ENCODE measurements around the gene TIMM10B. TPM values are rescaled to one million over a fixed set of nuclear protein-coding genes. Genes with fewer than 3 reads are reported as not detected.

TIMM10B gene
- total RNA-seq, 1 experiment from 2014 or later, result 63.8 TPM

- intact Hi-C loops (cut with micrococcal nuclease; ENCODE audit: unreplicated experiment), result no loop called here
- no TSS peak for BruUV-seq (replicated peaks)
Measured at GRCh38 chr11:6504166-6504565, 22.9 kb downstream of the TIMM10B start.

GRCh38 chr11:6505577-6506240, 24.4 kb downstream of the TIMM10B start:
- TF ChIP-seq TCF7L2 (IDR thresholded peaks at IDR 0.05; ENCODE audit: low read depth, low read length) (no peak), SIN3A (IDR thresholded peaks at IDR 0.05; ENCODE audit: borderline replicate concordance, insufficient read depth, low read depth, low read length) (no peak), CTCF (IDR thresholded peaks at IDR 0.05) (peak; percentile 91), REST (IDR thresholded peaks at IDR 0.05; ENCODE audit: insufficient read depth in 1 of 2, low read depth in 2 of 2, low read length in 1 of 2) (no peak)
- in situ Hi-C loops (cut with HindIII; ENCODE audit: low pct_unique_long_range_greater_than_20kb, low sequenced_read_pairs), result no loop called here
- Histone ChIP-seq H3K27me3 (ENCODE audit: control insufficient read depth, insufficient read depth, low read length) (no peaks in the 10 kb centered on the region), H3K36me3 (ENCODE audit: control insufficient read depth, insufficient read depth, low read length) (peaks cover 3% of the 10 kb centered on the region; the same call in 1 of the 2 replicates), H3K9me3 (ENCODE audit: control insufficient read depth, insufficient read depth, low read depth, low read length) (no peaks in the 10 kb centered on the region), H3K4me3 (ENCODE audit: low read depth in 2 of 2, low read length in 2 of 2) (no peak overlapping the region), H3K4me1 (ENCODE audit: control insufficient read depth, insufficient read depth, low read length) (no peaks in the 10 kb centered on the region), H3K27ac (ENCODE audit: low read length) (no peak overlapping the region)
- ChIA-PET CTCF (interaction anchor here (1.3 to 3.7 kb wide), 3 partner anchors 24 to 126 kb away, joined by 3 to 42 read pairs (median 4); no protein-coding TSS in a partner anchor), POLR2A (no interaction called here)
- DNase-seq (ENCODE audit: low read depth, low spot score) (peak; percentile 64), ATAC-seq (peak; percentile 88)
- no TSS peak for BruUV-seq (replicated peaks)
- intact Hi-C loops (cut with micrococcal nuclease; ENCODE audit: unreplicated experiment), result loop anchor here (1.0 to 5.0 kb wide), 2 partner anchors 63 to 126 kb away; partner anchors contain the start of gene HPX

More at GRCh38 chr11:6504166-6504565, 22.9 kb downstream of the TIMM10B start:
- Histone ChIP-seq H3K4me1 (ENCODE audit: control insufficient read depth, insufficient read depth, low read length) (no peaks in the 10 kb centered on the region), H3K36me3 (ENCODE audit: control insufficient read depth, insufficient read depth, low read length) (no peaks in the 10 kb centered on the region; the same call in 1 of the 2 replicates), H3K4me3 (ENCODE audit: low read depth in 2 of 2, low read length in 2 of 2) (no peak overlapping the region), H3K27ac (ENCODE audit: low read length) (no peak overlapping the region), H3K27me3 (ENCODE audit: control insufficient read depth, insufficient read depth, low read length) (no peaks in the 10 kb centered on the region), H3K9me3 (ENCODE audit: control insufficient read depth, insufficient read depth, low read depth, low read length) (no peaks in the 10 kb centered on the region)
- in situ Hi-C loops (cut with HindIII; ENCODE audit: low pct_unique_long_range_greater_than_20kb, low sequenced_read_pairs), result no loop called here
- TF ChIP-seq CTCF (IDR thresholded peaks at IDR 0.05) (no peak), SIN3A (IDR thresholded peaks at IDR 0.05; ENCODE audit: borderline replicate concordance, insufficient read depth, low read depth, low read length) (no peak), TCF7L2 (IDR thresholded peaks at IDR 0.05; ENCODE audit: low read depth, low read length) (no peak), POLR2AphosphoS5 (IDR thresholded peaks at IDR 0.05; ENCODE audit: low read depth, low read length) (no peak), REST (IDR thresholded peaks at IDR 0.05; ENCODE audit: insufficient read depth in 1 of 2, low read depth in 2 of 2, low read length in 1 of 2) (no peak)
- DNase-seq (ENCODE audit: low read depth, low spot score) (no peak), ATAC-seq (no peak)
- CTCF ChIA-PET, result interaction anchor here (1.0 to 3.7 kb wide), 3 partner anchors 26 to 125 kb away, joined by 4 to 42 read pairs (median 4); no protein-coding TSS in a partner anchor
- POLR2A ChIA-PET, result no interaction called here
